Fibroblast of lung (primary cell): ENCODE results near the gene VPS26C. TPM values are rescaled to one million over a fixed set of nuclear protein-coding genes. Genes with fewer than 3 reads are reported as not detected.
A peak's percentile ranks its signal among the peaks of the same experiment; 100 is the strongest.

Experiments used
- DNase-seq, 2 donors: peaks; one replicate each; pipeline versions ENCODE4 v3.0.0 to v3.0.0-alpha.2; 2010; ENCODE audit warnings: low read depth in 2 of 2
- H2AFZ ChIP-seq: 2 replicates; pipeline ENCODE4 v1.5.1; 2012; ENCODE audit warnings: low read length, control low read depth, inconsistent platforms
- H3K27ac ChIP-seq: 2 replicates; pipeline ENCODE4 v1.5.1; 2011; ENCODE audit warnings: low read length, control low read depth; ENCODE audit not compliant: insufficient read depth
- H3K27me3 ChIP-seq: 2 replicates; pipeline ENCODE4 v1.5.1; 2011; ENCODE audit warnings: mild to moderate bottlenecking, low read length; ENCODE audit not compliant: control insufficient read depth, insufficient read depth
- H3K36me3 ChIP-seq: 2 replicates; pipeline ENCODE4 v1.5.1; 2011; ENCODE audit warnings: low read length; ENCODE audit not compliant: control insufficient read depth, insufficient read depth
- H3K4me1 ChIP-seq: 2 replicates; pipeline ENCODE4 v1.5.1; 2011; ENCODE audit warnings: low read length; ENCODE audit not compliant: control insufficient read depth, insufficient read depth; ENCODE audit errors: extremely low read depth
- H3K4me2 ChIP-seq: 2 replicates; pipeline ENCODE4 v1.5.1; 2011; ENCODE audit warnings: low read length, control low read depth; ENCODE audit not compliant: insufficient read depth; ENCODE audit errors: extremely low read depth
- H3K4me3 ChIP-seq, 4 experiments: fragments of 200-600 bp in 1 of 4; sonication (generic) in 1 of 4; replicated peaks in 1 of 4; 2 replicates each; pipeline ENCODE4 v1.5.1; 2011 to 2016; ENCODE audit warnings: low read length in 4 of 4, low read depth in 3 of 4, mild to moderate bottlenecking in 3 of 4, control low read depth in 2 of 4, inconsistent platforms in 1 of 4, mixed read lengths in 1 of 4; ENCODE audit not compliant: insufficient read depth in 1 of 4; ENCODE audit errors: control extremely low read depth in 1 of 4
- H3K79me2 ChIP-seq: 2 replicates; pipeline ENCODE4 v1.5.1; 2012; ENCODE audit warnings: mild to moderate bottlenecking, low read length, inconsistent platforms; ENCODE audit not compliant: control insufficient read depth, insufficient read depth
- H3K9ac ChIP-seq: 2 replicates; pipeline ENCODE4 v1.5.1; 2011; ENCODE audit warnings: mild to moderate bottlenecking, low read length, control low read depth; ENCODE audit not compliant: insufficient read depth
- H3K9me3 ChIP-seq: 2 replicates; pipeline ENCODE4 v1.5.1; 2012; ENCODE audit warnings: low read depth, low read length; ENCODE audit not compliant: control insufficient read depth, insufficient read depth
- H4K20me1 ChIP-seq: 2 replicates; pipeline ENCODE4 v1.5.1; 2011; ENCODE audit warnings: low read length; ENCODE audit not compliant: control insufficient read depth, insufficient read depth; ENCODE audit errors: extremely low read depth
- EZH2 ChIP-seq: IDR thresholded peaks from 2 replicates; pipeline ENCODE4 v1.5.1; 2012; ENCODE audit warnings: low read length, control low read depth, mild to moderate bottlenecking; ENCODE audit errors: missing control alignments
- polyA plus RNA-seq, 2 donors: library from polyadenylated mRNA; depleted of rRNA in 1 of 2; stranded (reverse) in 1 of 2; unstranded in 1 of 2; fragments of >200 nt; gene quantifications; 2 replicates each; pipeline ENCODE4 v1.2.1, GENCODE V29; 2011 to 2012; ENCODE audit warnings: missing spikeins in 1 of 2
- total RNA-seq: library from RNA; depleted of rRNA; stranded (reverse); fragments of >200 nt; gene quantifications from 2 replicates; pipeline ENCODE4 v1.2.1, GENCODE V29; 2014
- TF ChIP-seq, protein P1 (sequence below), 2 donors: IDR thresholded peaks in 1 of 2; conservative IDR thresholded peaks in 1 of 2; 1 replicate in 1 of 2; 2 replicates in 1 of 2; pipeline ENCODE4 v1.5.1; 2011 to 2012; ENCODE audit warnings: low read length in 2 of 2, control low read depth in 1 of 2, inconsistent platforms in 1 of 2, low read depth in 1 of 2, mild to moderate bottlenecking in 1 of 2

The VPS26C gene
- total and polyA plus RNA-seq, 2 donors (not counting 1 experiment from before 2014, with no cell fraction given), result 61.4 to 84.4 TPM

DNA sequence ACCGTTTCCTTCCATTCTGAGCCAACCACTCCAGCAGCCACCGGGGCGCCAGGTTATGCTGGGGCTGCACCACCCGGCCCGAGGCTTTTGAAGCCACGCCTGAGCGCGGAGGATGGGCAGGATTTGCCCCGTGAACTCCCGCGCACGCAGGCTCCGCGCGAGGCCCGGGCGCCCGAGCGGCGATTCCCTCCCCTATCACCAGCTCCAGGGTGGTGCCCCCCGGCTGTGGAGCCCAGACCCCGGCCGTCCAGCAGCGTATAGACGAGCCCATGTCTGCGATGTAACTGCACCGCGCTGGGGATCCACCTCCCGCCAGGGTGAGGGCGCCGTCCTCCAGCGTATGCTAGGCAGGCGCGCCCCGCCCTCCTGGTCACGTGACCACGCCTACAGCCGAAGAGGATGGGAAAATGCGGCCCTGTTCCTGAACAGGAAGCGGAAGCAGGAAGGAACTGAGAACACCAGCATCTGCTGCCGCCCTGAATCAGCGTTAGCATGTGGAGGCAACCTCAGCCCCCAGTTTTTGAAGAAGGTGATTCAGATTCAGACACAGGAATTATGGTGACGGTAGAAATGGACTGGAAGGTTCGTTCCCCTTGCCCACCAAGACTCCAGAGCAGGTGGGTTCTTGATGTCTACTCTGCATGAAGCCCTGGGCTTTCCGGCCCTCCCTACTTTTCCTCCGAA, 46.0 kb downstream of the VPS26C start:
- no peaks in the 10 kb centered on the region for H3K9me3 ChIP-seq
- TF ChIP-seq, protein P1, sequence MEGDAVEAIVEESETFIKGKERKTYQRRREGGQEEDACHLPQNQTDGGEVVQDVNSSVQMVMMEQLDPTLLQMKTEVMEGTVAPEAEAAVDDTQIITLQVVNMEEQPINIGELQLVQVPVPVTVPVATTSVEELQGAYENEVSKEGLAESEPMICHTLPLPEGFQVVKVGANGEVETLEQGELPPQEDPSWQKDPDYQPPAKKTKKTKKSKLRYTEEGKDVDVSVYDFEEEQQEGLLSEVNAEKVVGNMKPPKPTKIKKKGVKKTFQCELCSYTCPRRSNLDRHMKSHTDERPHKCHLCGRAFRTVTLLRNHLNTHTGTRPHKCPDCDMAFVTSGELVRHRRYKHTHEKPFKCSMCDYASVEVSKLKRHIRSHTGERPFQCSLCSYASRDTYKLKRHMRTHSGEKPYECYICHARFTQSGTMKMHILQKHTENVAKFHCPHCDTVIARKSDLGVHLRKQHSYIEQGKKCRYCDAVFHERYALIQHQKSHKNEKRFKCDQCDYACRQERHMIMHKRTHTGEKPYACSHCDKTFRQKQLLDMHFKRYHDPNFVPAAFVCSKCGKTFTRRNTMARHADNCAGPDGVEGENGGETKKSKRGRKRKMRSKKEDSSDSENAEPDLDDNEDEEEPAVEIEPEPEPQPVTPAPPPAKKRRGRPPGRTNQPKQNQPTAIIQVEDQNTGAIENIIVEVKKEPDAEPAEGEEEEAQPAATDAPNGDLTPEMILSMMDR (conservative IDR thresholded peaks at IDR 0.05 in 1 of 2, IDR thresholded peaks at IDR 0.05 in 1 of 2; ENCODE audit: low read depth in 1 of 2, low read length in 2 of 2), result peak; percentile 25 to 30
- TF ChIP-seq EZH2, result no peak
- peak overlapping the region; percentile 90 for H2AFZ ChIP-seq
- no peaks in the 10 kb centered on the region for H3K27me3 ChIP-seq
- no peaks in the 10 kb centered on the region for H3K79me2 ChIP-seq
- peak; percentile 87 to 92 for DNase-seq
- peaks cover 11% of the 10 kb centered on the region for H3K36me3 ChIP-seq
- peaks cover 5% of the 10 kb centered on the region for H3K4me1 ChIP-seq
- peak overlapping the region; percentile 62 to 79 (median 75) for H3K4me3 ChIP-seq
- peak overlapping the region; percentile 68 for H3K9ac ChIP-seq
- peak overlapping the region; percentile 82 for H3K27ac ChIP-seq
- no peaks in the 10 kb centered on the region for H4K20me1 ChIP-seq
- H3K4me2 ChIP-seq, result peak overlapping the region; percentile 91

DNA sequence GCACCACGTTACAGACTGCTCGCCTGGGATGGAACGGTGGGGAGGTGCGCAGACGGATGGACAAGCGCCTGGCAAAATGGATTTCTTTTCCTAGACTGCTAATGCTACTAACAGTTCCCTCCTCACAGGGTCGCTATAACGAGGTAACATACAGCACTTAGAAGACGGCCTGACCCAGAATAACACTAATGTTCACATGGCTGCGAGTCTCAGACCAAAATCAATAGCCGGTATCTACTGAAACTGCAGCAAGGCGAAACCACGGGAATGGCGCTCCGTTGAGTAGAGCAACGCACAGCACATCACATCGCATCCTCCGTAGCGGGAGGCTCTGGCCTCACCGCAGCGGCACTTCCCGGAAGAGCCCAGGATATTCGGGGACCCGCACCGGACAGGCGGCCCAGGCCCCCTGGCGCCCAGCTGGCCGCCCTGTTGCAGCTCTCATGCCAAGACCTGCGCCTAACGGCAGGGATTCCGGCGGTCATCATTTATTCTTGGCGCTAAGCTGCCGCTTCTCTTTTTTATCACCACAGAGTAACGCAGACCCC, 46.6 kb downstream of the VPS26C start:
- Histone ChIP-seq H3K9ac (peak overlapping the region; percentile 68), H2AFZ (peak overlapping the region; percentile 90), H3K4me3 (peak overlapping the region; percentile 62 to 79 (median 75)), H3K27me3 (no peaks in the 10 kb centered on the region), H3K79me2 (no peaks in the 10 kb centered on the region), H3K4me1 (peaks cover 5% of the 10 kb centered on the region), H3K4me2 (peak overlapping the region; percentile 91), H3K27ac (peak overlapping the region; percentile 82), H3K36me3 (peaks cover 8% of the 10 kb centered on the region), H3K9me3 (no peaks in the 10 kb centered on the region), H4K20me1 (no peaks in the 10 kb centered on the region)
- peak; percentile 51 to 64 for DNase-seq
- no peak for TF ChIP-seq EZH2
- TF ChIP-seq, protein P1 (conservative IDR thresholded peaks at IDR 0.05 in 1 of 2, IDR thresholded peaks at IDR 0.05 in 1 of 2; ENCODE audit: low read depth in 1 of 2, low read length in 2 of 2), result peak; percentile 13 to 34

DNA sequence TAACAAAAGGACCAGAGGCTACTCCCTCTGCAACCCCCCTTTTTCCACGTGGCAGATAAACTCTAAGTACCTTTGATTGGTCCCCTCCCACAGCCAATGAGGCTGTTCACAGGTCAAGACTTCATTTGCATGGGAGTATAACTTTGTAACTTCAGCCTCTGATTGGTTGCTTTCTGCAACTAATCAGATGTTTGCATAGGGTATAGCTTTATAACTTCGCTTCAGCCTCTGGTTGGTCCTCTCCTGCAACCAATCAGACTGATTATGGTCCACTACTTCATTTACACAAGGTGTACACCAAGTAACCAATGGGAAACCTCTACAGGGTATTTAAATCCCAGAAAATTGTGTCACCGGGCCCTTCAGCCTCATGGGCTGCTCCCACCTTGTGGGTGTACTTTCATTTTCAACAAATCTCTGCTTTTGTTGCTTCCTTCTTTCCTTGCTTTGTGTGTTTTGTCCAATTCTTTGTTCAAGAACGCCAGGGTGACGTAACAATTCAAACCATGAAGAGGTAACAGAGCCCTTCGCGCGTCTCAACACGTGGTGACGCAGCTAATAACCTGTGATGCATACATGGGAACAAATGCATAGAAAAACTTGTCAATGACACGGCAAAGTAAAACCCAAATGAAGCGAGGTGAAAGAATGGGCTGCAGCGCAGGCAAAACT, 47.2 kb downstream of the VPS26C start:
- peak in 1 of 2 donors; percentile 31 for DNase-seq
- TF ChIP-seq, protein P1 (conservative IDR thresholded peaks at IDR 0.05 in 1 of 2, IDR thresholded peaks at IDR 0.05 in 1 of 2; ENCODE audit: low read depth in 1 of 2, low read length in 2 of 2), result no peak
- TF ChIP-seq EZH2, result no peak
- no peak overlapping the region for H3K27ac ChIP-seq
- H3K79me2 ChIP-seq, result no peaks in the 10 kb centered on the region
- H3K27me3 ChIP-seq, result no peaks in the 10 kb centered on the region
- no peaks in the 10 kb centered on the region for H3K9me3 ChIP-seq
- peak overlapping the region; percentile 91 for H3K4me2 ChIP-seq
- H2AFZ ChIP-seq, result peak overlapping the region; percentile 90
- H3K36me3 ChIP-seq, result peaks cover 6% of the 10 kb centered on the region
- peak overlapping the region; percentile 68 for H3K9ac ChIP-seq
- peak overlapping the region; percentile 62 to 79 (median 75) for H3K4me3 ChIP-seq
- peaks cover 5% of the 10 kb centered on the region for H3K4me1 ChIP-seq
- H4K20me1 ChIP-seq, result no peaks in the 10 kb centered on the region
